Pancreas (tissue), 10 donors: ENCODE measurements around the gene CTSL. TPM values are rescaled to one million over a fixed set of nuclear protein-coding genes. Genes with fewer than 3 reads are reported as not detected.

Experiments
- ATAC-seq, 4 donors: fragments of 200-7000 bp; cut with Tn5 transposase; one replicate each; pipeline versions ENCODE4 v1.8.0 to v1.9.1; 2020; ENCODE audit warnings: mild to moderate bottlenecking in 4 of 4, moderate library complexity in 4 of 4
- DNase-seq, 6 donors: peaks; one replicate each; pipeline ENCODE4 v3.0.0-alpha.2; 2020
- FAIRE-seq: peaks from 2 replicates; lab custom pipeline; 2012; peaks lifted over from hg19 to GRCh38; lab: Jason Lieb, UNC
- H3K27ac ChIP-seq, 4 donors: fragments of 200-600 bp; sonication (generic); 1 replicate in 3 of 4; 2 replicates in 1 of 4; pipeline versions ENCODE4 v1.5.0 to v1.8.0; 2020
- H3K27me3 ChIP-seq, 4 donors: fragments of 200-600 bp; one replicate each; pipeline ENCODE4 v1.8.0; 2021
- H3K36me3 ChIP-seq, 3 donors: fragments of 200-600 bp; sonication (generic) in 1 of 3; one replicate each; pipeline versions ENCODE4 v1.5.0 to v1.8.0; 2020 to 2021
- H3K4me1 ChIP-seq, 3 donors: fragments of 200-600 bp; one replicate each; pipeline ENCODE4 v1.8.0; 2021
- H3K4me3 ChIP-seq, 4 donors: fragments of 200-600 bp; sonication (generic) in 2 of 4; one replicate each; pipeline versions ENCODE4 v1.5.0 to v1.8.0; 2020 to 2021
- H3K9me3 ChIP-seq, 4 donors: fragments of 200-600 bp; one replicate each; pipeline ENCODE4 v1.8.0; 2021
- CTCF ChIP-seq, 4 donors: fragments of 200-600 bp; sonication (generic) in 3 of 4; IDR thresholded peaks; one replicate each; pipeline versions ENCODE4 v1.5.0 to v1.8.0; 2021; ENCODE audit warnings: antibody characterized with exemption in 4 of 4
- WGBS, 2 donors: extraction: QIAGEN DNeasy Blood & Tissue Kit; methylation state at CpG; one replicate each; pipeline ENCODE4 v1.1.7; 2013; 5-methylcytosine and 5-hydroxymethylcytosine counted together
- intact Hi-C, 3 donors: fragments of 100-400 bp; cut with DNase I; formaldehyde crosslinking; loops; one replicate each; pipeline versions ENCODE4 v1.11.1 to v1.14.2; 2022
- polyA plus RNA-seq, 2 donors: library from polyadenylated mRNA; stranded (reverse); fragments of 200-250 nt; gene quantifications; one replicate each; pipeline ENCODE4 v1.2.3, GENCODE V29; 2013
- total RNA-seq, 6 donors: library from RNA; stranded (reverse); fragmentation: NEBNext Ultra II Directional in 4 of 6; extraction: Animal tissue kit (Norgen Biotek cat#: 25700) in 4 of 6; gene quantifications; one replicate each; pipeline versions ENCODE4 v1.2.1 to v1.2.4, GENCODE V29; 2021 to 2023
- donor health status: healthy with polysubstance abuse.
- donor health status: DM: no; HTN: no; CAD: no; lungs with moderate emphysema.
- donor health status: DM: no; HTN: no; CAD: no.
- donor health status: control.
- donor health status: control.
- donor health status: Bipolar disorder and iron deficiency.
- donor health status: DM: yes; HTN: yes; CAD: no.
- donor health status: DM: no; HTN: no; CAD: no.
- donor health status: DM: no; HTN: no; CAD: no.
- donor health status: DM: yes; HTN: yes; CAD: no.

Gene CTSL
- total and polyA plus RNA-seq, 8 donors, result 33.8 to 67.7 (median 42.6) TPM

GRCh38 chr9:87681271-87682061 is 44.5 kb upstream of the CTSL start:
- DNase-seq (no peak), FAIRE-seq (no peak), ATAC-seq (no peak)
- intact Hi-C loops, result no loop called here
- no peak for TF ChIP-seq CTCF (IDR thresholded peaks at IDR 0.05)
- WGBS, 2 donors, result 87 to 88% methylated on average over 11 of the region's 11 CpGs
- no peak overlapping the region for H3K27ac ChIP-seq
- peaks cover 0 to 18% (median 0%) of the 10 kb centered on the region in 3 donors for H3K36me3 ChIP-seq
- H3K4me3 ChIP-seq, result no peak overlapping the region
- no peaks in the 10 kb centered on the region for H3K27me3 ChIP-seq
- peaks cover 6 to 12% (median 8%) of the 10 kb centered on the region in 3 donors for H3K4me1 ChIP-seq
- no peaks in the 10 kb centered on the region for H3K9me3 ChIP-seq

GRCh38 chr9:87682085-87682484 is 43.8 kb upstream of the CTSL start:
- intact Hi-C loops, result no loop called here
- Histone ChIP-seq H3K27ac (peak overlapping the region in 2 of 4 donors; percentile 10 to 24), H3K27me3 (no peaks in the 10 kb centered on the region), H3K4me1 (peaks cover 6 to 12% (median 8%) of the 10 kb centered on the region in 3 donors), H3K36me3 (peaks cover 0 to 25% (median 0%) of the 10 kb centered on the region in 3 donors), H3K9me3 (no peaks in the 10 kb centered on the region), H3K4me3 (no peak overlapping the region)
- FAIRE-seq, result no peak
- 19 to 23% methylated on average over 4 of the region's 4 CpGs for WGBS, 2 donors
- no peak for TF ChIP-seq CTCF (IDR thresholded peaks at IDR 0.05)
- DNase-seq, result no peak
- ATAC-seq, result peak in 2 of 4 donors; percentile 2 to 3

- peak; percentile 63 to 67 (median 66) for ATAC-seq
- H3K27me3 ChIP-seq, result no peaks in the 10 kb centered on the region
- no peak for TF ChIP-seq CTCF (IDR thresholded peaks at IDR 0.05)
- H3K9me3 ChIP-seq, result no peaks in the 10 kb centered on the region
- H3K4me3 ChIP-seq, result no peak overlapping the region
- H3K27ac ChIP-seq, result peak overlapping the region in 2 of 4 donors; percentile 10 to 24
- peak in 4 of 6 donors; percentile 57 to 78 (median 73) for DNase-seq
- FAIRE-seq, result no peak
- 26 to 33% methylated on average over 4 of the region's 4 CpGs for WGBS, 2 donors
- peaks cover 0 to 30% (median 0%) of the 10 kb centered on the region in 3 donors for H3K36me3 ChIP-seq
- H3K4me1 ChIP-seq, result peaks cover 6 to 12% (median 8%) of the 10 kb centered on the region in 3 donors
- intact Hi-C loops, result no loop called here
Measured at GRCh38 chr9:87682618-87683017, 43.3 kb upstream of the CTSL start.

- Histone ChIP-seq H3K36me3 (peaks cover 0 to 33% (median 0%) of the 10 kb centered on the region in 3 donors), H3K9me3 (no peaks in the 10 kb centered on the region), H3K27ac (no peak overlapping the region), H3K4me1 (peaks cover 6 to 12% (median 8%) of the 10 kb centered on the region in 3 donors), H3K4me3 (no peak overlapping the region), H3K27me3 (no peaks in the 10 kb centered on the region)
- intact Hi-C loops, result no loop called here
- DNase-seq (peak in 1 of 6 donors; percentile 75), ATAC-seq (peak in 3 of 4 donors; percentile 4 to 6 (median 6)), FAIRE-seq (no peak)
- 83 to 86% methylated on average over 24 of the region's 24 CpGs for WGBS, 2 donors
- TF ChIP-seq CTCF (IDR thresholded peaks at IDR 0.05), result no peak
Measured at GRCh38 chr9:87683751-87684626, 41.9 kb upstream of the CTSL start.
